Endothelial cell (in vitro differentiated cells): ENCODE results near the gene LYRM2. TPM values are rescaled to one million over a fixed set of nuclear protein-coding genes. Genes with fewer than 3 reads are reported as not detected.

ENCODE experiments used
- DNase-seq: peaks from one replicate; pipeline ENCODE4 v3.0.0; 2021; ENCODE audit warnings: low spot score
- H3K27ac Mint-ChIP-seq: one replicate; pipeline ENCODE4 v1.8.0; 2021; ENCODE audit warnings: mixed read lengths, inconsistent platforms; ENCODE audit not compliant: unreplicated experiment
- H3K27me3 Mint-ChIP-seq: one replicate; pipeline ENCODE4 v1.8.0; 2021; ENCODE audit warnings: mild to moderate bottlenecking, moderate library complexity, mixed read lengths, inconsistent platforms; ENCODE audit not compliant: unreplicated experiment
- H3K36me3 Mint-ChIP-seq: one replicate; pipeline ENCODE4 v1.8.0; 2021; ENCODE audit warnings: mild to moderate bottlenecking, low read depth, mixed read lengths, inconsistent platforms; ENCODE audit not compliant: unreplicated experiment
- H3K4me1 Mint-ChIP-seq: one replicate; pipeline ENCODE4 v1.8.0; 2021; ENCODE audit warnings: mild to moderate bottlenecking, mixed read lengths, inconsistent platforms; ENCODE audit not compliant: unreplicated experiment
- H3K4me3 Mint-ChIP-seq: one replicate; pipeline ENCODE4 v1.8.0; 2021; ENCODE audit warnings: mild to moderate bottlenecking, mixed read lengths, inconsistent platforms; ENCODE audit not compliant: unreplicated experiment
- H3K9me3 Mint-ChIP-seq: one replicate; pipeline ENCODE4 v1.8.0; 2021; ENCODE audit warnings: mixed read lengths, inconsistent platforms; ENCODE audit not compliant: unreplicated experiment
- total RNA-seq: library from RNA; stranded (reverse); fragmentation: NEBNext Ultra II Directional; extraction: Animal tissue kit (Norgen Biotek cat#: 25700); gene quantifications from one replicate; pipeline ENCODE4 v1.2.1, GENCODE V29; 2021; ENCODE audit not compliant: unreplicated experiment
- TF ChIP-seq, protein P1 (sequence below): fragments of 200-600 bp; sonication (generic); IDR thresholded peaks from one replicate; pipeline ENCODE4 v1.5.0; 2021; ENCODE audit warnings: antibody characterized with exemption; ENCODE audit not compliant: unreplicated experiment

The LYRM2 gene
- total RNA-seq, 1 donor from 2014 or later: 16.0 TPM

GRCh38 chr6:89675949-89676748 lies 37.6 kb upstream of the LYRM2 start:
- peaks cover 62% of the 10 kb centered on the region for H3K36me3 Mint-ChIP-seq
- TF ChIP-seq, protein P1, sequence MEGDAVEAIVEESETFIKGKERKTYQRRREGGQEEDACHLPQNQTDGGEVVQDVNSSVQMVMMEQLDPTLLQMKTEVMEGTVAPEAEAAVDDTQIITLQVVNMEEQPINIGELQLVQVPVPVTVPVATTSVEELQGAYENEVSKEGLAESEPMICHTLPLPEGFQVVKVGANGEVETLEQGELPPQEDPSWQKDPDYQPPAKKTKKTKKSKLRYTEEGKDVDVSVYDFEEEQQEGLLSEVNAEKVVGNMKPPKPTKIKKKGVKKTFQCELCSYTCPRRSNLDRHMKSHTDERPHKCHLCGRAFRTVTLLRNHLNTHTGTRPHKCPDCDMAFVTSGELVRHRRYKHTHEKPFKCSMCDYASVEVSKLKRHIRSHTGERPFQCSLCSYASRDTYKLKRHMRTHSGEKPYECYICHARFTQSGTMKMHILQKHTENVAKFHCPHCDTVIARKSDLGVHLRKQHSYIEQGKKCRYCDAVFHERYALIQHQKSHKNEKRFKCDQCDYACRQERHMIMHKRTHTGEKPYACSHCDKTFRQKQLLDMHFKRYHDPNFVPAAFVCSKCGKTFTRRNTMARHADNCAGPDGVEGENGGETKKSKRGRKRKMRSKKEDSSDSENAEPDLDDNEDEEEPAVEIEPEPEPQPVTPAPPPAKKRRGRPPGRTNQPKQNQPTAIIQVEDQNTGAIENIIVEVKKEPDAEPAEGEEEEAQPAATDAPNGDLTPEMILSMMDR: no peak
- DNase-seq: no peak
- H3K9me3 Mint-ChIP-seq: no peaks in the 10 kb centered on the region
- H3K27ac Mint-ChIP-seq: no peak overlapping the region
- no peak overlapping the region for H3K4me3 Mint-ChIP-seq
- no peaks in the 10 kb centered on the region for H3K4me1 Mint-ChIP-seq
- no peaks in the 10 kb centered on the region for H3K27me3 Mint-ChIP-seq

DNA sequence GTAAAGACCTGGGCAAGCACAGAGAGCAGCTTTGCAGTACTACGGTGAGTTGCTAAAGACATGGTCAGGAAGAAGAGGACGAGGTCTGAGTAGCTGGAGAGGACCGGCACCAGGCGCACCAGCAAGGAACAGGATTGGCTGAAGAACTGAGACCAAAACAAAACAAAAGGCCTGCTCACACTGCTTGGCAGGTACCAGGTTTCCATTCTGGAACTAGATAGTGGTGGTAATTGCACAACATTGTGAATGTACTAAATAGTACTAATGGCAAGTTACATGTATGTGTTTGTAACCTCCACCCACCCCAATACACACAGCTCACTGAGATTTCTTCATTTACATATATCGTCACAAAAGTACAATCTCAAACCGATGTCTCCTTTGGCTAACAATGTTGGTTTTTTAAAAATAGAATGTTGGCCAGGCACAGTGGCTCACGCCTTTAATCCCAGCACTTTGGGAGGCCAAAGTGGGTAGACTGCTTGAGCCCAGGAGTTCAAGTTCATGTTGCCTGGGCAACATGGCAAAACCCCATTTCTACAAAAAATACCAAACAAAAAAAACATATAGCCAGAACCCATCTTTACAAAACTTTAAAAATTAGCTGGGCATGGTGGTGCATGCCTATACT lies 32.5 kb upstream of the LYRM2 start:
- H3K27ac Mint-ChIP-seq: no peak overlapping the region
- H3K4me3 Mint-ChIP-seq: no peak overlapping the region
- H3K4me1 Mint-ChIP-seq: no peaks in the 10 kb centered on the region
- peaks cover 47% of the 10 kb centered on the region for H3K36me3 Mint-ChIP-seq
- no peaks in the 10 kb centered on the region for H3K27me3 Mint-ChIP-seq
- H3K9me3 Mint-ChIP-seq: no peaks in the 10 kb centered on the region
- TF ChIP-seq, protein P1: no peak
- DNase-seq: no peak

GRCh38 chr6:89669002-89669401 lies 30.5 kb upstream of the LYRM2 start:
- DNase-seq: no peak
- Mint-ChIP-seq H3K27me3 (no peaks in the 10 kb centered on the region), H3K9me3 (no peaks in the 10 kb centered on the region), H3K4me3 (no peak overlapping the region), H3K4me1 (no peaks in the 10 kb centered on the region), H3K36me3 (peaks cover 33% of the 10 kb centered on the region), H3K27ac (no peak overlapping the region)
- TF ChIP-seq, protein P1: no peak

DNA sequence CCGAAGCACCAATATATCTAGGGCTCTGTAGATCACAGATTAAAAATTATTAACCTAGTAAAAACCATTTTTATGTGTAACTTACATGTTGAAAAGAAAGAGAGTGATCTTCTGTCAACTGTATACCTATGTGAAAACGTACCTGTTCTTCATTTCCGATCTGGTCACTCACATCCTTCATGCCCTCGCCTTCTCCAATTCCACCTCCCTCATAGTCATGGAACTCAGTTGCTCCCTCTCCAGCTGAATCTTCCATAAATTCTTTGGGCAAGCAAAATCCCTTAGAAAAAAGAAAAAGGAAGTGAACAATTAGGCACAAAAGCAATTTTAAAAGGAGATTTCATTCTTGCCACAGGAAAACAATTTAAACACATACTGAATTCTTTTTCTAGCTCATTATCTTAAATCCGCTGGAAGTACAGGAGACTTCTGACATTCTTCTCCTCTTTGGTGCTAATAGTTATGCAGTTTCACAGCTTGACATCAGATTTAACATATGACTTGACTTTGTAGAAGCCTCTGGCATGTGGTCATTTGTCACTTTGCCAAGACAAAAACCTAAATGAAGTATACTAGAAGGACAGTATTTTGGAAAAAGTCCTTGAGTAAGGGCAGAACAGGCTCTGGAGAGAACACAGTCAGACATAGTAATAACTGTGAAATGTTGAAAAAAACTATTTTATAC lies 29.5 kb upstream of the LYRM2 start:
- Mint-ChIP-seq H3K27ac (peak overlapping the region; percentile 72), H3K27me3 (no peaks in the 10 kb centered on the region), H3K4me3 (no peak overlapping the region), H3K9me3 (no peaks in the 10 kb centered on the region), H3K36me3 (peaks cover 30% of the 10 kb centered on the region), H3K4me1 (no peaks in the 10 kb centered on the region)
- DNase-seq: no peak
- TF ChIP-seq, protein P1: no peak
